HUDEP-2 (cell line): Measurements from ENCODE around the gene ZBTB18.

Experiments
- DNase-seq, 76 experiments: peaks; one replicate each; lab custom pipeline; 2025; ENCODE audit not compliant: unreplicated experiment in 76 of 76; lab: John Stamatoyannopoulos, UW

ZBTB18 gene

DNA sequence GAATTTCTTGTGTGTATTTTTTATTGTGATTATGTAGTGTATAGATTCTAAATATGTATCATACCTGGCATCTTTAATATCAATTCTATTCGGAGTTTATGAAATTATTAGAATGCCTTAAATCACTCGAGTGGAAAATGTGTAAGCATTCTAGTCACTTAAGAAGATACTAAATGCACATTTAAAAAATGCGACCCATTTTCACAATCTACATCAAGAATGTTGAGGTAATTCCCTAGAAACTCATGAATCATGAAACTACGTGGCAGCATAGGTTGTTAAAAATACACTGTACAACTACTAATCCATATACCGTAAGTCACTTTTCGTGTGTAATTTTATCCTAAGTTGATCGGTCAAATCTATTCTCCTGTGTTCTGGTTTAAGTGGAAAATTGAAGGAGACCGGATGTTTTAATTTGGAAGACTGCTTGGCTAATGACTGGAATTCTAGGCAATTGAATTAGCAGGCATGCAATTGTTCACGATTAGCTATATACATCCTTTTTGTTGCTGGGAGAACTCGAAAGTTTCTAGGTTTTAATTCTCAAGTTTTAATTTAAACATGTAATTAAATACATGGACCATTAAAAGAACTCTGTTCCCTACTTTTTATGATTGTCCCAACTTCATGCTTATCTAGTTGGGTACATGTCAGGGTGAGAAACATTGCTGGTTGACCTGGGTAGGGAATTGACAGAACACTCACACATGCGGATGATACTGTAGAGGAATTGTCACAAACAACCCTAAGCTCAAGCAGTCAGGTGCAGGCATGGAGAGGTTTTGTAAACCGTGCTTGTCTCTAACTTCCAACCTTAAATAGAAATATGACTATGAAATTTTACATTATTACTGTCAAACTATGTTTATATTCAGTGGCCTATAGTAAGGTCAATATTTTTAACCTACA is 6.6 kb downstream of the ZBTB18 start:
- no peak for DNase-seq

GRCh38 chr1:244060117-244060516 is 9.0 kb downstream of the ZBTB18 start:
- no peak for DNase-seq

GRCh38 chr1:244060686-244061085 is 9.6 kb downstream of the ZBTB18 start:
- no peak for DNase-seq

DNA sequence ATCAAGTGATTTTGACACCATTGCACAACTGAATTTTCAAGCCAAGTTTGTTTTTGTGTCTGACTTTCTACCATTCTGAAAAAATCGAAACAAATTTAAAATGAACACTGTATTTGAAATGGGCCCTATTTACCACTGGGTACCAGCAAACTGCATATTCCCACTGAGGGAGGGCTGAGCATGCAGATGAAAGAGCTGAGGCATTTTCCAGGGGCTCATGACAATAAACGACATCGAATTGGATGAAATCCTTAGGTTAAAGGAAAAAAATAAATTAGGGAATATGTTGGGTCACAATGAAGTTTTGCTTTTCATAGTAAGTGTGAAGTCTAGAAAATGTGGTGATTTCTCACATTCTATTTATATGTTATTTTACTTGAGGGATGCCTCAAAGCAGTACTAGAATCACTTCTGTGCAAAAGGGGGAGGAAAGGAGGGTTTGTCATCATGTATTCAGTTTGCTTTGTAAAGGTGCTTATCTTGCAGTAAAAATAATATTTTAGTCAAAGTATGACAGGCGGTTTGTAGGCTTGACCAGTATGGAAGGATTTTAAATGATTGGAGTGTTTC is 11.2 kb downstream of the ZBTB18 start:
- no peak for DNase-seq

- DNase-seq, result no peak
Measured at GRCh38 chr1:244063498-244063897, 12.4 kb downstream of the ZBTB18 start.

DNA sequence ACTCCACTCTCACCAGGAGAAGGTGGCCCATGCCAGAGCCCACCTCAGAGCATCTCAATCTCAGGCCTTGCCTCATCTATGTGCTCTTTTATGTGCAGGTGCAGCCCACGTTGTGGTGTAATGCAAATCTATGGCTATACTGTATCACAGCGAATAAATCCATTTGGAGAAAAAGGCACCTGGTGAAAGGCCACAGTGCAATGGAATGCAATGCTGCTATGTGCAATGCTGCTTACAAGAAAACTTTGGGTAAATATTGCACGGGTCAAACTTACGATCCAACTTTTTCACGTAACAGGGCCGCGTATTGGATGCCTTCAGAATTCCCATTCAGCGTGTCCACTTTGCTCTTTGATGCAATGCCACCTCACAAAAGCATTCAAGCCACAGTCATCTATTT is 13.5 kb downstream of the ZBTB18 start:
- no peak for DNase-seq

GRCh38 chr1:244065063-244065793 is 14.1 kb downstream of the ZBTB18 start:
- DNase-seq, result no peak

- DNase-seq, result no peak
Measured at GRCh38 chr1:244065960-244066388, 14.9 kb downstream of the ZBTB18 start.

GRCh38 chr1:244066954-244067716 is 16.1 kb downstream of the ZBTB18 start:
- DNase-seq, result no peak

- DNase-seq, result no peak
Measured at GRCh38 chr1:244067893-244068292, 16.8 kb downstream of the ZBTB18 start.

GRCh38 chr1:244068567-244068966 is 17.5 kb downstream of the ZBTB18 start:
- DNase-seq, result no peak

DNA sequence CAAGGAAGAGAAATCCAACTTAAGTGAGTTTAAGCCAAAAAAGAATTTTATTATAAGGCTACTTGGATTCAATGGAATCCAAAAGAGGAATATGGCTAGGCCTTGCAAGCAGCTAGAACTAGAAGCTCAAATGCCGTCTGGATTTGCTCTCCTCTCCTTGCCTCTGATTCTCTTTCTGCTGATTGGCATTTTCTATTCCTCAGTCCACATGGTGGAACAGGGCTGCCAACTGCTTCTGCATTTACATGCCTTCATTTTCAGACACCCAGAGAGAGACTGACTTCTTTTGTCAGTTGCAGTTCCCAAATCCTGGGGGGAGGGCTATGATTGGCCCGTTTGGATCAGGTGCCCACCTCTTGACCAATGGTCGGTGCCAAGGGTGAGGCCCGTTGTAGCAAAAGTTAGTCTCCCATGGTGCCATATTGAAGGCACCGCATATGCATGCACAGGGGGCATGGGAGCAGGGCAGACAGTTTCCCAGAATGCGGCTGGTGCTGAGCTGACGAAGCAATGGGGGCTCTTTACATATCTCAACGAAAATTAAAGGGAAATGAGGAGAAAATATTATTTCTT is 18.3 kb downstream of the ZBTB18 start:
- no peak for DNase-seq

- DNase-seq, result no peak
Measured at GRCh38 chr1:244074559-244075171, 23.6 kb downstream of the ZBTB18 start.

DNA sequence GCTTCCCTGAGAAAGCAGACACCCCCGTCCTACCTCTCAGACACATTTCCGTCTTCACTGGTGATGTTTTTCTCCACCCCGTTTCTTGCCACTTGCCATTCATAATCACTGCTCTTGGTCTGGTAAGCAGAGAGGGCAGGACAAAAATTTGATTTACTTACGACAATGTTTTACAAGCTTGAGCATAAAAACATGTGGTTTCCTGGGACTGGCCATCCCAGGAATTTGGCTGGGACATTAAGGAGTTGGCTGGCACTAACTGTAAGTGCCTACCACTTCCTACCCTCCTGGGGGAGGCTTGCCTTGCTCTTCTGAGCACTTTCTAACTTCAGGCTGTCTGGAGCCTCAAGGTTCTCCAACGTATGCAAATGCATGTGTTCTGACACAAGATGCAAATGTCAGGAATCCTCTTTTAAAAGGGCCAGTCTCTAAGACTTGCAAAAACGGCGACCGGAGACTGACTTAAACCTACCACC is 24.2 kb downstream of the ZBTB18 start:
- no peak for DNase-seq

DNA sequence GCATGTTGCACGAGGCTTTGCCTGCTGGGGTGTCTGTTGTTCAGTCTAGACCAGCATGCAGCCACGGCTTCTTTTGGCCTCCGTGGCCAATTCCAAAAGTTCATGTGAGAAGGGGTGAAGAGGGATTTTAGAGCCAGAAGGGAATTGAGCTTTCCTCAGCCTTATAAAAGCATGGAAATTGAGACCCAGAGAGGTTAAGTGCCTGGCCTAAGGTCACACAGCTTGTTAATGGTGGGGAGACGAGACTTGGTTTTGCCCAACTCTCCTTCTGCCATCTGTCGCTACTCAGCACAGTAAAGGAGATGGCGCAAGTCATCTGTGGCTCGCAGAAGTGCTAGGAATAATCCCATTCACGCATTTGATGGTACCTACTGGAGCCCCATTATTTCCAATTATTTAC is 25.7 kb downstream of the ZBTB18 start:
- no peak for DNase-seq

- DNase-seq, result no peak
Measured at GRCh38 chr1:244077473-244078220, 26.6 kb downstream of the ZBTB18 start.

DNA sequence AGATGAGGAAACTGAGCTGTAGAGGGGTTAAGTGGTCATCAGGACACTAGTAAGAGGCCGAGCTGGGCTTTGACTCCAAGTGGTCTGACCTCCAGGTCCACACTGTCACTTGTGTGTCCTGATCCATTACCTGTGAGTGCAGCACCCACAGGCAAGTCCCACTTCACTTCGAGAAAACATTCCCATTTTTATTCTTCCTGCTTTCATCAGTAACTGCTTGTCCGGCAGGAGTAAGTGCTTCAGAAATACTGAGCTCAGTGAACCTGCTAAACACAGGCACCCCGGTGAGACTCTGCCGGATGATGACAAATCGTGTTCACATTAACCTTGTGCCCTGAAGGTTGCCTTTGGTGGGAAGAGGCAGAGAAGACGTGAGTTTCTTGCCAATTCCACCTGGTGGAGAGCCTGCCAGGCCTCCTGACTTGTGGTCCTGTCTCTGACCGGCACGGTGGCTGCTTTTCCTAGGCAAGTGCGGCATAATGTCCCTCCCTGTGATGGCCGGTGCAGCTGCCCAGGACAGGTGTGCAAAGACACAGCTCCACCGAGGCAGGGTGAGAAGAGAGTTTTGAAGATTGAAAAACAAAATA is 29.4 kb downstream of the ZBTB18 start:
- no peak for DNase-seq

- no peak for DNase-seq
Measured at GRCh38 chr1:244082969-244083368, 31.9 kb downstream of the ZBTB18 start.
